ENCODE data around the gene TRRAP.

Gene TRRAP

DNA sequence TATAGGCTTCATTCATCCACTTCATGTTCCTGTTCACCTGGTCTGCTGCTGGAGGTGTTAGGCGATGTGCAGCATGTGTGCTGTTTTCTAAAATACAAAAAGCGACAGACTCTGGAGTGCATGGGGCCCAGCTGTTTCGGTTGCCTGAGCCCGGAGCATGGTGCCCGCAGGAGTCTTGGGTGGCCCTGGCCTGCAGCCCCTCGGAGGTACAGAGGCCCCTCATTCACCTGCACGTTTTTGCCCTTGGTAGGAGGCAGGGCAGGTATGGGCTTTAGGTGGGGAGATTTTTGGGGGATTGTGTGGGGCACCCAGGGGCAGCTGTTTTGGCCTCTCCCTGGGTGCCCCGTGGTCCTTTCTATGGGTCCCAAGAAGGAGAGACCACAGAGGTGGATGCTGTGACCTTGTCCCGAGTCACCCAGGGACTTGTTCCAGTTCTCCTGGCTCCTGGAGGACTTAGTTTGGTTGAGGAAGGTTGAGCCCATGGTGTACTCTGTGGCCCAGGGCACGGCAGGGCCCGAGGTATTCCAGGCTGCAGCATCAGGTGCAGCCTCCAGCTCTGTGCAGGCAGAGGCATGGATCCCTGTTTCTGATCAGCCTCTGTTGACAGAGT, 130.7 kb downstream of the TRRAP start:
- DNase-seq = no peak

DNA sequence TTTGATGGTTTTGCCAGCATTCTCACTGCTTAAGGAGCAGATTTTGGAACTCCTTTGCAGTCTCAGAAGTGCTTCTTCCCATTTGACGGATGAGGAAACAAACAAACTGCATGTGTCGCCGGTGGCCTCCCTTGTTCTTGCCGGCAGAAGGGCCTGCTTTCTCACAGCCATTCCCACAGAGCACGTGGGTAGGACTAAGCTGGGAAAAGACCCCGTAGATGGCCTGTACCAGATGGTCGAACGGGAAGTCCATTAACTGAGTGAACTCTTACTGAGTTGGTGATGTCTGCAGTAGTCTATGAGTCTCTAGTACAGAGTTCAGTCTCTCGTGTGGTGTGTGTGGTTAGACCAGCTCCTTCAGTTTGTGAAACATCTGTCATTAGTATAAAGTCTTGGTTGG, 131.9 kb downstream of the TRRAP start:
- DNase-seq = no peak

DNA sequence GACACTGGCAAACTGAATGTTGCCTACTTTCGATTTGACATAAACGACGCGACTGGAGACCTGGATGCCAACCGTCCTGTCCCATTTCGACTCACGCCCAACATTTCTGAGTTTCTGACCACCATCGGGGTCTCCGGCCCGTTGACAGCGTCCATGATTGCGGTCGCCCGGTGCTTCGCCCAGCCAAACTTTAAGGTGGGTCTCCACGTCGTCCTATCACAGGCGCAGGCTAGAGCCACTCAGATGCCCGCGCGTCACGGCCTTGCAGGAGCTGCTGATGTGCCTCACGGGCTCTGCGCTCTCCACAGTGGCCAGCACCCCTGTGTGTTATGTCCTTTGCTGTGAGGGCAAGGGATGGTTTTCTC, 133.0 kb downstream of the TRRAP start:
- no peak for DNase-seq

DNA sequence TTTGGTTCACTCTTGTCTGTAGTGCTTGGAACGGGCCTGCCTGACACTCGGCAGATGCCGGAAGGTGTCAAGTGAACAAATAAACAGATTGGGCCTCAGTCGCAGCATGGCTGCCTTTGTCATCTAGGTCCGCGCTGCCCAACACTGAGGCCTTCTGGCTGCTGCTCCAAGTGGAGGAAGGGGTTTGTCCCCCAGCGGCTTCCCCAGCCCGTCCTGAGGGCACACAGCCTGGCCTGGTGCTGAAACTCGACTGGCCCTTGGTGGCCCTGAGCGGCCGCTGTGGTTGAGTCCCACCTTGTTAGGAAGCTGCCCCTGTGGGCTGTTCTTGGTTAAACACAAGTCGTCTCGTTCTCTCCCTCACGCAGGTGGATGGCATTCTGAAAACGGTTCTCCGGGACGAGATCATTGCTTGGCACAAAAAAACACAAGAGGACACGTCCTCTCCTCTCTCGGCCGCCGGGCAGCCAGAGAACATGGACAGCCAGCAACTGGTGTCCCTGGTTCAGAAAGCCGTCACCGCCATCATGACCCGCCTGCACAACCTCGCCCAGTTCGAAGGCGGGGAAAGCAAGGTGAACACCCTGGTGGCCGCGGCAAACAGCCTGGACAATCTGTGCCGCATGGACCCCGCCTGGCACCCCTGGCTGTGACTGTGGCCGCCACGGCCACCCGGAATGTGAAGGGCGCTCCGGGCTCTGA, 133.5 kb downstream of the TRRAP start:
- DNase-seq = no peak

DNA sequence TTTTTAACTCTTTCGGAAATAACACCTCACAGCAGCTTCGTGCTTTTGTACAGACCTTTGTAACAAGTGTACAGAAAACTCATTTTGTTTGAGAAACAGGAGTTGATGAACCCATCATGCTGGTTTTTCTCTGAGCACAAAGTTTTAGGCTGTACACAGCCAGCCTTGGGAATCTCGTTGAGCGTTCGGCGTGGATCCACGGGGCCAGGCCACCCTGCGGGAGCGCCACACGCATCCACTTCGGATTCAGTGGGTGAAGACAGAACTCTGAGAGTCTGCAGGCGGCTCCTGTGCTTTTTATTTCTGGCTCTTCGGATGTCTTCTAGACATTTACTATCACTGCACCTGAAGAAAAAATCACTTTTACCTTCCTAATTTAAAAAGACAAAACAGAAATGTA, 134.4 kb downstream of the TRRAP start:
- no peak for DNase-seq

DNA sequence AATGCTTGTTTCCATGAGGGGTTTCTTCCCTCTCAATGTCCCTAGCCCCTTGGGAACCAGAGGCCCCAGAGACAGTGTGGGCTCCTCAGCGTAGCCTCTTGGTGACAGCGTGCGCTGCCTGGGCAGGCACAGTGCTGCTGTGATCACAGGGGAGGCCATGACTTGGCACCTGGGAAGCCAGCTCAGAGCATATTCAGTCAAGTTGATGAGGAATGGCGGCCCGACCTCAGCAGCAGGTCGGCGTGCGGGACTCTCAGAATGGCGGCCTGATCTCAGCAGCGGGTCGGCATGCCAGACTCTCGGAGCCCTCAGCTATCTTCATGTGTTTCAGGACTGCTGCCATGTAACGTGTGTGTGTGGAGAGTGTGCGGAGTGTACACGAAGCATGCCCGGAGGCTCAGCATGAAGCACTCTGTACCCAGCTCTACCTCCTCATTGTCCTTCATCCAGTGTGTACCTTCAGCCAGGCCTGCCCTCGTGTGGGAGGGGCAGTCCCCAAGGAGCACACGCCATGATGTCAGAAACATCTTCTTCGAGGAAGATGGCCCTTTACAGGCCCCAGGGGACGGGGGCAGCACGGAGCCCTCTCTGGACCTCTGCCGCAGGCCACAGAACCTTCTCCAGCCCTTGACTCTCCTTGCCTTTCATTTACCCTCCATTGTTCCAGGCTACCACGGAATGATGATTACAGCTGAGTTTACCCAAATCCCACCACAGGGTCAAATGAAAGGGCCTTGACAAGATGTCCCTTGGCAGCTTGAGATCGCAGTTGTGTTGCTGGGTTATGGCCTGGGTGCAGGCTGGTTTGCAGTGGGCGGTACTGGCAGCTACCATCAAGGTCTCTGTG, 135.2 kb downstream of the TRRAP start:
- no peak for DNase-seq

DNA sequence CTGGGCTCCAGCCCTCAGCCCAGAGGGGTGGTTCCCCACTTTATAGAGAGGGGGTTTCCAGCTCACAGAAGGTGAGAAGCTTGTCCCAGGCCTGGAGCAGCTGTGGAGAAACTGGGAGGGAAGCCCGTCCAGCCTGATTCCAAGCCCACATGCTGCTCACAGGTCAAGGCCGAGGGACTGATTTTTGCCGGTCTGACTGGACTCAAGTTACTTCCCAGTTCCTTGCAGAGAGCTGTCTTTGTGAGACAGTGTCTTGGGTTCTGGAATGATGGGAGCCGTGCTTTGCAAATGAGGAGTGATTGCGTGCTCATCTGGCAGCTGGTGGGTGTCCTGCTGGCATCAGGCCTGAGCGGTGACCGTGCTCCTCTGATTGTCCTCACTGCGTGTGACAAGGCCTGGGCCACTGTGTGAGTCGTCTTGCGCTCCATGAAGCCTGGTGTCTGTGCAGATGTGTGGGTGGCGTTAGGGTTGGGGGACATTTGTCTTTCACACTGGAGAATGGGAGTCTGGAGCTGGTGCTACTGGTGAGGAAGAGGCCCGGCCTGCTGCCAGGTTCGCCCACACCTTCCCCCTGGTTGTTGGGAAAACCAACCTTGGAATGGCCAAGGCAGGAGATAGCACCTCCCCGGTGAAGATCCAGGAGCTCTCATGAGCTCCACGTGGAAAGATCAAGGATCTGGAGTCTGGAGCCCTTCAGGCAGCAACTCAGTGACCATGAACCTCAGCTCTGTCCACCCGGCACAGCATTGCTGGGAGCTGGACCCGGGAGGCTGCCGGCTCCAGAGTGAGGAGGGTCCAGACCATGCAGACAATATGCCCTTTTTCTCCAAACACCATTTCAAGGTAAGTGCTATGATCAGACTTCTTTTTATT, 136.0 kb downstream of the TRRAP start:
- DNase-seq = no peak

DNA sequence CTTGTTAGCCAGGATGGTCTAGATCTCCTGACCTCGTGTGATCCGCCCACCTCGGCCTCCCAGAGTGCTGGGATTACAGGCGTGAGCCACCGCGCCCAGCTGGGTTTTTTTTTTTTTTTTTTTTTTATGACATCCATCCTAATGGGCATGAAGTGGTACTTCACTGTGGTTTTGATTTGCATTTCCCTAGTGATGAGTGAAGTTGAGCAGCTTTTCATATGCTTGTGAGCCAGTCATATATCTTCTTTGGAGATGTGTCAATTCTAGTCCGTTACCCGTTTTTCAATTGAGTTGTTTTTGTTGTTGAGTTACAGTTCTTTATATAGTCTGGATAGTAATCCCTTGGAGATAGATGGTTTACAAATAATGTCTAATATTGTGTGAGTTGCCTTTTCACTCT, 137.9 kb downstream of the TRRAP start:
- no peak for DNase-seq

DNA sequence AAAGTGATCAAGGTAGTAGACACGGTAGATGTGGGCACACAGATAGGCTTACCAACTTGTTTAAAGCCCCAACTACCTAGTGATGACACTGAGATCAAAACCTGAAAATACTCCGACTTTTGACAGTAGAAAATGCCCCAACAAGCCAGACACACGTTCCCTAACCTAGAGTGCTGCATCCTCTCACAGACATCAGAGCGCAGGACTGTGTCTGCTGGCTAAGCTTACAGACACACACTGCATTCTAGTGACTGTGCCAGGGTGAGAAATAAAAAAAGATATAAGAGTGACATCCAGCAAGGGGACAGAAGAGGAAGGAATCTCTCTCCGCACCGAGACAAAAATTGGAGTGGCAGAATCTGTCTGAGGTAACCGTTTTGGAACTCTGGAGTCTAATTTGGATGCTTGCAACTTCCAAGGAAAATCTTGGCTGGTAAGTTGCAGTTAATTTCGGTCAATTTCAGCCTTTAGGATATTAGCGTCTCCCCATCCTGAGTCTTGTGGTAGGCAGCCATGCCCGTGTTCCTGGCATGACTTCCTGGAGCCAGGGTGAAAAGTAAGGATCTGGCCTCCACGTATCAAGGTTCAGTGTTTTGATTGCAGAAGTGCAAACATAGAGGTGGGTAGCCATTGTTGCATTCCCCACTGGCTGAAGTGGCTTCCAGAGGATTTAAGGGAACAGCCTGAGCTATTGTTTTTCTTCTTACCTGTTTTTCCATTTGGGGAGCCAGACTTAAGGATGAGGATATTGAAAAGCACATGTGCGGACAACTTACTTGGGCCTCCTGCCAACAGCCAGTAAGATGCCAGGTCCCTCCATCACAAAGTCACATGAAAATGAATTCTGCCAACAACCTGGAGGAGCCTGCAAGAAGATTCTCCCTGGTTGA, 141.4 kb downstream of the TRRAP start:
- no peak for DNase-seq

DNA sequence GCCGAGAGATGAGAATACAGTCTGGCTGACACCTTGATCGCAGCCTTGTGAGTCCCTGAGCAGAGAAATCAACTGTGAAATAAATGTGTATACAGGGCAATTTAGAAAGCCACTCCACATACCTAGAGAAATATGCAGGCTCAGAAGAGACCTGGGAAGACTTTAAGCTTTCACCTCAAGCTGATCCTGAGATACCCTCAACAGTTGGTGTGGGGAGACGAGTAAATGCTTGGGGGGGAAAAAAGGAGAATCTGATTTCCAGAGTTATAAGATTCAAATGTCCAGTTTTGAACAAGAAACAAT, 142.0 kb downstream of the TRRAP start:
- no peak for DNase-seq

DNA sequence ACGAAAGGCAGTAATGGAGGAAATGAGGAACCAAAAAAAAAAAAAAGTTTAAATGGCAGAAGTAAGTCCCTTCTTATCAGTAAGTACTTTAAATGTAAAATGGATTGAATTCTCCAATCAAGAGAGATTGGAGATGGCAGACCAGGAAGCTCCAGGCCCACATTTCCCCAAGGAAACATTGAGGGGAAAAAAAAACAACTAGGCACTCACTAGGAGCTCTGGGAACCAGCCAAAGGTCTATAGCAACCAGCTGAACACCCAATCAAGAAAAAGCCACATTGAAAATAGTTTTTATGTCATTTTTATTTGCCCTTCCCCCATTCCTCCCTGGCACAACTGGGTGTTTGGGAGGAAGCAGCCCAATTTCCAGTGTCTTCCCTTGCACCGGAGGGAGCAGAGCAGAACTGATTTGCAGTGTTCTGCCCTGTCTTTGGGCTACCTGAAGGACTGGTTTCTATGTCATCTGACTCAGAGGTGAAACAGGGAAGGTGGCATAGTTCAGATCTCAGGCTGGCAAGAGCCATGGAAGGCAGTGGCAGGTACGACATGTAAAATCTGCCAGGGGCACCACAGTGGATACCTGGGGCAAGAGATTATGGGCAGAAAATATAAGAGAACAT, 143.7 kb downstream of the TRRAP start:
- no peak for DNase-seq

DNA sequence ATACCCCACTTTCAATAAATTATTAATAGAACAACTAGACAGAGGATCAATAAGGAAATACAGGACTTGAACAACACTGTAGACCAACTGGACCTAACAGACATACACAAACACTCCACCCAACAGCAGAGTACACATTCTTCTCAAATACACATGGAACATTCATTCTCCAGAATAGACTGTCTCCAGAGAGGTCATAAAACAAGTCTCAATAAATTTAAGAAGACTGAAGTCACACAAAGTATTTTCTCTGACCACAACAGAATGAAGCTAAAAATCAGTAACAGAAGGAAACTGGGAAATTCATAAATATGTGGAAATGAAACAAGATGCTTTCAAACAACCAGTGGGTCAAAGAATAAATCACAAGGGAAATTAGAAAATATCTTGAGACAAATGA, 145.7 kb downstream of the TRRAP start:
- no peak for DNase-seq

DNA sequence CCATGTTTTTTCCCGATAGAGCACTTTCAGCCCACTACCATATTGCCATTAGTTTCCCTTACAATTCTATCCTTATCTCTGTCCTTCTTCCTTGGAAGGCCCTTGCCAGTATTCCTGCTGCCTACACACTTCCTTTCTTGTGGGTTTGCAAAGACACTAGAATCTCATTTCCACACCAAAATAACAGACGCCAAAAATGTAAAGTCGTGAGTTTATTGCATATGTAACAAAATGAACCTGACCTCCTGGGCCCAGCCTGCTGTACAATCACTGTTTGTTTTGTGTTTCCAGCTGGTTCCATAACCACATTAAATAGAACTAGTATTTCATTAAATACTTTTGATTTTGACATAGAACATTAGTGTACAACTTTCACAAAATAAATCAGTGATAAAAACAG, 148.9 kb downstream of the TRRAP start:
- DNase-seq = no peak

DNA sequence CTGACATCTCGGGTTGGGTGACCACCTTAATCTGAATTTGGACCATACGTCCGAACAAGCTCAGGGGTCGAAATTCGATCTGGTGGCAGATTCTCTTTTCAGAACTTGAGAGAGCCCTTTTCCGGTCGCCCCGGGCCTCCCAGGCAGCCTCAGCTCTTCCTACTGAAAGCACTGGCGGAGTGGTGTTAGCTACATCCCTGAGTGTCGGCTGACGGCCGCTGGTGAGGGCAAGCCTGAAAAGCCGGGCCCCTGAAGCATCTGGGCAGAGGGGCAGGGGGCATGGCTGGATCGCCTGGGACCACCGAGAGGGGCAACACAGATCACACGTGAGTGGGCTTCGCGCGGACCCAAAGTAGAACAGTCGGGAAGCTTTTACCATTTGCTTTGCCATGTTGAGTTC, 149.5 kb downstream of the TRRAP start:
- DNase-seq = no peak

DNA sequence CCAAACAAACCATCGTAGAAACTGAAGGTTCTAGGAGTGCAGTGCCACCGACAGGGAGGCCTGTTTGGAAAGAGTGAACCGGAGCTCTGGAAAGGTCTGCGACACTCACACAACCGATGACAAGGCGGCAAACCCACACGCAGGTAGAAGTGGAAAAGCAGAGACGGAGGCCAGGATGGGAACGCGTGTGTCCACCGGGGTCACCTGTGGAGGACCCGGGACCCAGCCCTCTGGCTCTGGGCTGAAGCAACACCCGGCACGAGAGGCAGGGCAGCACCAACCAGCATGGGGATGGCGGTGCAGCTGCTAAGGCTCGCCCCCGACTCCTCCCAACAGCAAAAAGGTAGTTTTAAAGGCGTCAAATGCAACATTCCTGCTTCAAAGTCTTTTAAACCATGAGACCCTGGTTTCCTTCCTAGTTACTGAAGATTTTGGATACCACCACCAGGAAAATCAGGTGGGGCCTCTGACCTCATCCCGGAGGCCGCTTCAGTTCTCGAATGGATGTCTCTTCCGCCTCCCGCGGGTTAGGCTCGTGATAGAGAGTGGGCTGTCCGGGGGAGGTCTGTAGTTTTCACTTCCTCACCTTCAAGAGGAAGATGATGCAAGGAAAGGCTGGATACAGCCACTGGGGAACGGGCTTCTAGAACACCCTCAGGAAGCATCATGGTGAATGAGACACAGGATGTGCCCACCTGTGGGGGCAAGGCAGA, 150.1 kb downstream of the TRRAP start:
- DNase-seq = no peak

DNA sequence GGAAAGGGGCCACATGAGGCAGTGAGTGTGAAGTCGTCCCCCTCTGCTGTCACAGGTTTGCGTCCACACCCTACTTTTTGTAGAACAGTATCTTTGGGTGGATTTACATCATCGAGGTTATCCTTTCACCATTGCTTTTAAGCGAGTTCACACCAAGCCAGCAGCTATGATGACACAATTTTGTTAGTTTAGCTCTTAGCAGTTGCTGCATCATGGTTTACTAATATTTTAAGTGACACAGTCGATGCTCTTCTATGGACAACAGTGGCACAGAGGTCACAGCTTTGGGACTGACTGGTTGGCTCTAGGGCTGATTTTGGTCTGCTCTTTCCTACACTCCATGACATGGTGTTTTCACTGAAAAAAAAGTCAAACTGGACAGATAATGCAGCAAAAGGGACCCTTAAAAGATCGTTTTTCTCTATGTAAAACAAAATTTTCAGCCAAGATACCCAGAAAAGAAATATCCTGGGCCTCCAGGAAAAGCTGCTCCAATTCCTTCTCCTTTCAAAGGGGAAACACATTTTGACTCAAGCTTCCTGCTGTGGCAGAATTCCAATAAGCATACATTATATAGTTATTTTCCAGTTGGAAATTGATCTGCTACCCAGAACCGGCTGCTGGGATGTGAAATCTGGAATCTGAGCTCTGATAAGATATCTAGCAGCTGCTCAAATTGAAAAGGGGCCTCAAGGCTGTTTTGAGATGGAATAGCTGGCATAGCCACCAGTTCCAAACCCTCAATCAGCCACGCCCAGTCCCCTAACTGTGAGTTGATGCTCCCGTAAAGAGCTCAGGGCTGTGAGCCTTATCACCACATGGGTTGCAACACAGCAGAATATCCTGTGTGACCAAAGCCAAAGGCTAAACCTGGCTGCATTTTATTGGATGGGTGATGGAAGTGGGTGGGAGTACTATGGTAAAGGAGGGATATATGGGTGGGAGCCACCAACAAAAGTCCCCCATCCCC, 151.4 kb downstream of the TRRAP start:
- no peak for DNase-seq

DNA sequence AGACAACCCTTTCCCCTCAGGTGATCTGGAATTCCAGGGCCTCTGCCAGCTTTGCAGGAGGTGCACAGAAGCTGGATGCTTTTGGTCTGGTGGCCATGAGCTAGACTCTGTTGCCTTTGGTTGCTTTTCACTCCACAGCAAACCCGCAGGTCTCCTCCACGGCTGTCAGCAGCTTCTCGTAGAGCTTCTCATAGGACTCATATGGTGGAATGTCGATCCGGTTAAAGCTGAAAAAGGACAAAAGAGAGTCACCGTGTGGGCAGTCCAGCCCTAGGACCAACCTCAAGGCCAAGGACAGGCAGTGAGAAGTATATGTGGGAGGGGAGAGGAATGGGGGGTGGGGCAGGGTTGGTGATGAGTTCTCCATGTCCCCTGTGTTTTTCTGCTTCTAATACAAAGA, 152.1 kb downstream of the TRRAP start:
- no peak for DNase-seq

DNA sequence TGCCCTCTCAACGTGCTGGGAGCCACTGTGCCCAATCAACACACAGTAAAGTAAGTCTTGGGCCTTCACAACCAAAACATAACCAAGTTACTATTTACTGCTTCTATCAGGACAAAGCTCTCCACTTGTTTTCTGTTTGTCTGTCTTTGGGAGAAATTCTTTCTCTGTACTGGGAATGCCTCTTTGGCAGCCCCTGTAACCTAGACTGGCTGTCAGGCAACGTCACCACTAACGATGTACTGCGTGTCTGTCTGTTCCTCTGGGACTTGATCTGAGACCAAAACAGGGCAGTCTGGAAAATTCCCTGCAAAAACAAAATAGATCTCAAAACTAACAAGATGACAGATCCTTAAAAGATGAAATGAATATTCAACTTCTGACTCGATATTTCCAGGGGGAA, 152.6 kb downstream of the TRRAP start:
- no peak for DNase-seq

DNA sequence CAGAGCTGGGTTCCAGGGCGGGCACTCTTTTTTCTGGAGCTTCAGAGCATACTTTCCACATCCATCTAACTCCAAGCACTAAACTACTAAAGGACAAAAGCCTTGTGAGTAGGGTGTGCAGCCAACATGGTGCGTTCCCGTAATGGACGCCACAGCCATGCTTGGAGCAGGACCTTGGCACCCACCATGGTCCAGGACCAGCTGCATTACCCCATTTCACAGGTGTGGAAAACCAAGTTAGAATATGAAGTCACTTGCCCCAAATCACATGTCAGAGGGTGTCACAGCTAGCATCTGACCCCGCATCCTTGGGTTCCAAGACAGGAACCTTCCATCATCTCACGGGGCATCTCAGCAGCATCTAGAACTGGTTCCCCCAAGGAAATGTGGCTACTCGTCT, 153.2 kb downstream of the TRRAP start:
- DNase-seq = no peak

DNA sequence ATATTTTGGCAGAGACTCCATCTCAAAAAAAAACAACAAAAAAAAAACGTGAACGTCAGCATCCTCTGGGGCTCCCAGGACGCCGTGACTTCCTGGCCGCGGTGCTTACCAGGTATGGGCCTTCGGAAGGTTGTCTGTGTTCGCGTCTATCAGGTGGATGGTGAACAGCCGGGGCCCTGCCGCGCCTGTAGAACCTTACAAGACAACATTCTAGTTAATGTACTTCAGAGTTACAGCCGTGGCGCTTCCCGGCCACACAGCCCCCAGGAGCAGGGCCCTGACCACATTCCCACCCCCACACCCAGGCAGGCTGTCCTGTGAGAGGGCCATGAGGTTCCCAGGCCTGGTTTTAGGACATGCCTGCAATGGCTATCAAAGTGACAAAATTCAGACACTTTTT, 154.6 kb downstream of the TRRAP start:
- DNase-seq = no peak
